SK-N-SH (cell line): ENCODE data around the gene BRMS1. TPM values are rescaled to one million over a fixed set of nuclear protein-coding genes. Genes with fewer than 3 reads are reported as not detected.

ENCODE experiments used
- CTCF ChIA-PET: fragments of 300-600, 350-600 bp; formaldehyde crosslinking; extraction: SDS; loops from one replicate; lab custom pipeline; 2021; lab: Yijun Ruan, JAX
- POLR2A ChIA-PET: fragments of 350-600 bp; sonication (Branson Sonifier 250); formaldehyde crosslinking; extraction: SDS; loops from one replicate; lab custom pipeline; 2020; ENCODE audit warnings: antibody characterized with exemption, inconsistent platforms; lab: Yijun Ruan, JAX
- DNase-seq: peaks from one replicate; pipeline ENCODE4 v3.0.0; 2012
- H2AFZ ChIP-seq: fragments of 200-600 bp; sonication (generic); 2 replicates; pipeline ENCODE4 v1.8.1; 2016; ENCODE audit warnings: antibody characterized with exemption, mild to moderate bottlenecking, low read depth
- H3F3A ChIP-seq: fragments of 200-600 bp; sonication (generic); replicated peaks from 2 replicates; pipeline ENCODE3; 2016; ENCODE audit warnings: antibody characterized with exemption, mild to moderate bottlenecking; ENCODE audit not compliant: insufficient read depth
- H3K27ac ChIP-seq, 2 experiments: fragments of 200-500 bp in 1 of 2; fragments of 200-600 bp in 1 of 2; sonication (Bioruptor generic) in 1 of 2; sonication (generic), shearing (Covaris generic) in 1 of 2; 2 replicates each; pipeline versions ENCODE4 v1.5.1 to v1.6.1; 2014 to 2016; ENCODE audit warnings: low read depth in 2 of 2, inconsistent platforms in 1 of 2, low read length in 1 of 2, mild to moderate bottlenecking in 1 of 2, mixed read lengths in 1 of 2
- H3K27me3 ChIP-seq: fragments of 200-600 bp; sonication (generic), shearing (Covaris generic); 2 replicates; pipeline ENCODE4 v1.6.1; 2016; ENCODE audit warnings: mixed run types; ENCODE audit not compliant: insufficient read depth
- H3K36me3 ChIP-seq, 2 experiments: fragments of 200-500 bp in 1 of 2; fragments of 200-600 bp in 1 of 2; sonication (Bioruptor generic) in 1 of 2; sonication (generic) in 1 of 2; replicated peaks in 1 of 2; 2 replicates each; pipeline versions ENCODE3 to v1.5.1; 2014 to 2016; ENCODE audit warnings: low read length in 1 of 2, mild to moderate bottlenecking in 1 of 2; ENCODE audit not compliant: insufficient read depth in 2 of 2, control insufficient read depth in 1 of 2
- H3K4me1 ChIP-seq, 2 experiments: fragments of 200-500 bp in 1 of 2; fragments of 200-600 bp in 1 of 2; sonication (Bioruptor generic) in 1 of 2; sonication (generic), shearing (Covaris generic) in 1 of 2; 2 replicates each; pipeline versions ENCODE4 v1.5.1 to v1.6.1; 2014 to 2016; ENCODE audit warnings: low read depth in 1 of 2, low read length in 1 of 2, mixed run types in 1 of 2; ENCODE audit not compliant: insufficient read depth in 2 of 2, control insufficient read depth in 1 of 2
- H3K4me2 ChIP-seq: fragments of 200-600 bp; sonication (generic), shearing (Covaris generic); 2 replicates; pipeline ENCODE4 v1.6.1; 2017; ENCODE audit warnings: mixed run types
- H3K4me3 ChIP-seq, 2 experiments: fragments of 200-500 bp in 1 of 2; fragments of 200-600 bp in 1 of 2; sonication (Bioruptor generic) in 1 of 2; sonication (generic), shearing (Covaris generic) in 1 of 2; 2 replicates each; pipeline versions ENCODE4 v1.5.1 to v1.8.1; 2014 to 2016; ENCODE audit warnings: low read depth in 2 of 2, inconsistent platforms in 1 of 2, low read length in 1 of 2, mild to moderate bottlenecking in 1 of 2, mixed read lengths in 1 of 2, moderate library complexity in 1 of 2
- H3K79me2 ChIP-seq: fragments of 200-600 bp; sonication (generic); 2 replicates; pipeline ENCODE4 v1.8.1; 2017; ENCODE audit warnings: mild to moderate bottlenecking; ENCODE audit not compliant: insufficient read depth
- H3K9ac ChIP-seq: fragments of 200-600 bp; sonication (generic); 2 replicates; pipeline ENCODE4 v1.6.1; 2017; ENCODE audit warnings: mixed run types
- H3K9me2 ChIP-seq: fragments of 200-600 bp; sonication (generic); 2 replicates; pipeline ENCODE4 v1.6.1; 2017; ENCODE audit warnings: mixed run types
- H3K9me3 ChIP-seq: fragments of 200-600 bp; sonication (generic); 2 replicates; pipeline ENCODE4 v1.6.1; 2017; ENCODE audit warnings: mixed run types, mild to moderate bottlenecking, moderate library complexity
- H4K20me1 ChIP-seq: fragments of 200-600 bp; sonication (generic); 2 replicates; pipeline ENCODE4 v1.6.1; 2017; ENCODE audit warnings: mild to moderate bottlenecking, mixed run types; ENCODE audit not compliant: insufficient read depth
- ELF1 ChIP-seq: IDR thresholded peaks from 2 replicates; pipeline ENCODE4 v1.4.0; 2012
- EP300 ChIP-seq, 2 experiments: IDR thresholded peaks; 2 replicates each; pipeline versions ENCODE4 v1.4.0 to v1.6.1; 2012; ENCODE audit warnings: borderline replicate concordance in 1 of 2, low read depth in 1 of 2, low read length in 1 of 2
- FOXM1 ChIP-seq: IDR thresholded peaks from 2 replicates; pipeline ENCODE4 v1.4.0; 2012; ENCODE audit warnings: low read depth, mild to moderate bottlenecking
- GATA2 ChIP-seq: sonication (generic); formaldehyde crosslinking; IDR thresholded peaks from 2 replicates; pipeline ENCODE4 v1.5.0; 2020; ENCODE audit warnings: mild to moderate bottlenecking, missing genetic modification reagents
- IRF3 ChIP-seq: fragments of 150-350 bp; IDR thresholded peaks from 2 replicates; pipeline ENCODE4 v1.6.1; 2016; ENCODE audit warnings: mild to moderate bottlenecking, low read depth, low read length
- MAX ChIP-seq: IDR thresholded peaks from 2 replicates; pipeline ENCODE4 v1.4.0; 2012; ENCODE audit warnings: low read depth
- MEF2A ChIP-seq: IDR thresholded peaks from 2 replicates; pipeline ENCODE4 v1.4.0; 2012; ENCODE audit warnings: low read depth, borderline replicate concordance
- MXI1 ChIP-seq: IDR thresholded peaks from 2 replicates; pipeline ENCODE4 v1.6.1; 2012; ENCODE audit warnings: mild to moderate bottlenecking, low read depth, low read length, improper control_type of control experiment
- NFIC ChIP-seq: IDR thresholded peaks from 2 replicates; pipeline ENCODE4 v1.4.0; 2012; ENCODE audit warnings: borderline replicate concordance
- NRF1 ChIP-seq: IDR thresholded peaks from 2 replicates; pipeline ENCODE4 v1.6.1; 2012; ENCODE audit warnings: low read depth, mild to moderate bottlenecking, low read length
- POLR2AphosphoS5 ChIP-seq: IDR thresholded peaks from 2 replicates; pipeline ENCODE4 v1.6.1; 2012; ENCODE audit warnings: low read depth, low read length
- RCOR1 ChIP-seq: fragments of 150-350 bp; IDR thresholded peaks from 2 replicates; pipeline ENCODE4 v1.6.1; 2017; ENCODE audit warnings: antibody characterized with exemption, low read length
- RXRA ChIP-seq: IDR thresholded peaks from 2 replicates; pipeline ENCODE4 v1.4.0; 2012; ENCODE audit warnings: low read depth, mild to moderate bottlenecking, borderline replicate concordance
- SIN3A ChIP-seq: IDR thresholded peaks from 2 replicates; pipeline ENCODE4 v1.6.1; 2012; ENCODE audit warnings: low read depth, mild to moderate bottlenecking, low read length, moderate library complexity, borderline replicate concordance
- SMC3 ChIP-seq: IDR thresholded peaks from 2 replicates; pipeline ENCODE4 v1.6.1; 2012; ENCODE audit warnings: low read depth, low read length, improper control_type of control experiment
- TCF12 ChIP-seq: IDR thresholded peaks from 2 replicates; pipeline ENCODE4 v1.4.0; 2012
- TEAD4 ChIP-seq: IDR thresholded peaks from 2 replicates; pipeline ENCODE4 v1.4.0; 2012; ENCODE audit warnings: mild to moderate bottlenecking, borderline replicate concordance; ENCODE audit not compliant: insufficient read depth
- YY1 ChIP-seq: IDR thresholded peaks from 2 replicates; pipeline ENCODE4 v1.4.0; 2012; ENCODE audit warnings: low read depth, mild to moderate bottlenecking
- ZBTB33 ChIP-seq: IDR thresholded peaks from 2 replicates; pipeline ENCODE4 v1.4.0; 2012; ENCODE audit warnings: low read depth, borderline replicate concordance
- WGBS: methylation state at CpG from one replicate; pipeline ENCODE4 v1.1.6; 2017; ENCODE audit warnings: low lambda C conversion rate; 5-methylcytosine and 5-hydroxymethylcytosine counted together
- polyA plus RNA-seq, 3 experiments: library from polyadenylated mRNA; depleted of rRNA; stranded (reverse); fragments of >200 nt; gene quantifications; 2 replicates each; pipeline ENCODE4 v1.2.3, GENCODE V29; 2012

The BRMS1 gene
- polyA plus RNA-seq, 1 of the 3 experiments (the other 2 are of a cell fraction) = 70.0 TPM

- POLR2A ChIA-PET = interaction anchor here (1.3 to 4.2 kb wide), 3 partner anchors 15 to 24 kb away, joined by 3 to 19 read pairs (median 4); partner anchors contain the start of gene RAB1B
- Histone ChIP-seq H3K27me3 (no peaks in the 10 kb centered on the region), H3K9ac (no peak within 1 kb of the TSS), H4K20me1 (no peaks in the 10 kb centered on the region), H3F3A (peaks cover 9% of the 10 kb centered on the region), H3K4me2 (peak within 1 kb of the TSS; percentile 76), H3K9me2 (no peaks in the 10 kb centered on the region), H3K27ac (peak within 1 kb of the TSS in 1 of 2 experiments; percentile 69; a peak in 1 of 4 replicates), H3K4me1 (peaks cover 7 to 32% of the 10 kb centered on the region in 2 experiments; a peak in 2 of 4 replicates), H3K9me3 (no peaks in the 10 kb centered on the region), H3K36me3 (no peaks in the 10 kb centered on the region)
- DNase-seq = peak; percentile 84
- WGBS = 3% methylated on average over 15 of the region's 95 CpGs
- TF ChIP-seq SIN3A = no peak
- TF ChIP-seq MEF2A = no peak
- no peak for TF ChIP-seq NFIC
- TF ChIP-seq ZBTB33 = no peak
- no peak for TF ChIP-seq TEAD4
- TF ChIP-seq EP300 (IDR thresholded peaks at IDR 0.05; ENCODE audit: borderline replicate concordance in 1 of 2, low read depth in 1 of 2, low read length in 1 of 2) = no peak
- no peak for TF ChIP-seq GATA2 (CRISPR knock-in tag)
- no peak for TF ChIP-seq NRF1
- no peak for TF ChIP-seq ELF1
- no peak for TF ChIP-seq YY1
- no peak for TF ChIP-seq FOXM1
- TF ChIP-seq RCOR1 = no peak
- TF ChIP-seq, all 33 proteins: peak for 0
- CTCF ChIA-PET = interaction anchor here (0.6 to 6.2 kb wide), 5 partner anchors 11 to 254 kb away, joined by 3 to 63 read pairs (median 4); no protein-coding TSS in a partner anchor
- peak within 1 kb of the TSS; percentile 56 to 58 for H3K4me3 ChIP-seq
- no peak within 1 kb of the TSS for H2AFZ ChIP-seq
- peaks cover 18% of the 10 kb centered on the region; the same call in 1 of the 2 replicates for H3K79me2 ChIP-seq
Observed at GRCh38 chr11:66291706-66292542, 53.0 kb downstream of the BRMS1 start, which contains the start of gene TMEM151A. Gene TMEM151A, plus strand, starts transcription at chr11:66291894. Its CDS starts 120 bp downstream, at chr11:66292014.

GRCh38 chr11:66291303-66291705, 53.6 kb downstream of the BRMS1 start:
- H3K27ac ChIP-seq = peak overlapping the region in 1 of 2 experiments; percentile 50; a peak in 1 of 4 replicates
- DNase-seq = peak; percentile 52
- no peaks in the 10 kb centered on the region for H4K20me1 ChIP-seq
- ChIA-PET CTCF (interaction anchor here (0.6 to 6.2 kb wide), 5 partner anchors 10 to 253 kb away, joined by 3 to 63 read pairs (median 4); no protein-coding TSS in a partner anchor), POLR2A (interaction anchor here (1.3 to 4.2 kb wide), 3 partner anchors 14 to 23 kb away, joined by 3 to 19 read pairs (median 4); partner anchors contain the start of gene RAB1B)
- H3K36me3 ChIP-seq = peaks cover 0 to 4% of the 10 kb centered on the region in 2 experiments
- H3K4me2 ChIP-seq = 0 out of 2 replicates have a peak overlapping the region, but pooled peaks have one; percentile 59
- H3K27me3 ChIP-seq = no peaks in the 10 kb centered on the region
- H3K9me3 ChIP-seq = no peaks in the 10 kb centered on the region
- no peak overlapping the region for H3K9ac ChIP-seq
- no peak overlapping the region for H2AFZ ChIP-seq
- H3K4me3 ChIP-seq = peak overlapping the region in 1 of 2 experiments; percentile 56; a peak in 2 of 4 replicates
- no peaks in the 10 kb centered on the region for H3K9me2 ChIP-seq
- 32% methylated on average over 8 of the region's 16 CpGs for WGBS
- H3F3A ChIP-seq = peaks cover 9% of the 10 kb centered on the region
- peaks cover 7 to 36% of the 10 kb centered on the region in 2 experiments; a peak in 2 of 4 replicates for H3K4me1 ChIP-seq
- H3K79me2 ChIP-seq = peaks cover 24% of the 10 kb centered on the region; the same call in 1 of the 2 replicates
- TF ChIP-seq RXRA (no peak), SMC3 (no peak), IRF3 (no peak), MEF2A (no peak), RCOR1 (no peak), YY1 (no peak), ELF1 (no peak), TCF12 (no peak), MAX (no peak), ZBTB33 (no peak), MXI1 (no peak), POLR2AphosphoS5 (no peak)
